Stomach (tissue), 9 donors: ENCODE results near the gene TRIP4. TPM values are rescaled to one million over a fixed set of nuclear protein-coding genes. Genes with fewer than 3 reads are reported as not detected.
"Not testable (repeated sequence)": the region's sequence is repeated elsewhere in the genome, so short reads cannot be mapped to it uniquely, and the experiment has no call there.

ENCODE experiments used
- DNase-seq, 2 donors: peaks; one replicate each; pipeline versions ENCODE4 v3.0.0 to v3.0.0-alpha.2; 2013 to 2019
- H3K27ac ChIP-seq, 5 donors: fragments of 200-600 bp in 4 of 5; sonication (generic) in 4 of 5; one replicate each; pipeline ENCODE4 v1.5.1; 2013 to 2019; ENCODE audit warnings: mild to moderate bottlenecking in 1 of 5, moderate library complexity in 1 of 5
- H3K27me3 ChIP-seq, 3 donors: fragments of 200-600 bp; sonication (generic); one replicate each; pipeline ENCODE4 v1.5.1; 2017 to 2019; ENCODE audit warnings: mixed run types in 1 of 3
- H3K36me3 ChIP-seq, 4 donors: fragments of 200-600 bp; sonication (generic); 1 replicate in 3 of 4; 2 replicates in 1 of 4; pipeline ENCODE4 v1.5.1; 2016 to 2019
- H3K4me1 ChIP-seq, 4 donors: fragments of 200-600 bp; sonication (generic); one replicate each; pipeline ENCODE4 v1.5.1; 2016 to 2019
- H3K4me3 ChIP-seq, 4 donors: fragments of 200-600 bp; sonication (generic) in 3 of 4; one replicate each; pipeline ENCODE4 v1.5.1; 2016 to 2019; ENCODE audit warnings: mild to moderate bottlenecking in 1 of 4
- H3K9me3 ChIP-seq, 4 donors: fragments of 200-600 bp; sonication (generic); one replicate each; pipeline ENCODE4 v1.5.1; 2016 to 2019
- CTCF ChIP-seq, 7 experiments: fragments of 450-650 bp in 4 of 7; fragments of 200-600 bp in 3 of 7; sonication (generic) in 3 of 7; IDR thresholded peaks; one replicate each; pipeline ENCODE4 v1.5.1; 2016 to 2019; ENCODE audit warnings: antibody characterized with exemption in 7 of 7, control low read depth in 2 of 7, mild to moderate bottlenecking in 1 of 7
- EP300 ChIP-seq: sonication (generic); formaldehyde crosslinking; IDR thresholded peaks from one replicate; pipeline ENCODE4 v1.6.1; 2017; ENCODE audit warnings: antibody characterized with exemption
- POLR2A ChIP-seq, 4 donors: fragments of 450-650 bp; IDR thresholded peaks; one replicate each; pipeline ENCODE4 v1.6.1; 2016; ENCODE audit warnings: antibody characterized with exemption in 4 of 4, control low read depth in 2 of 4, mild to moderate bottlenecking in 1 of 4, moderate library complexity in 1 of 4
- POLR2AphosphoS5 ChIP-seq, 3 donors: sonication (generic); formaldehyde crosslinking; IDR thresholded peaks; one replicate each; pipeline ENCODE4 v1.6.1; 2016; ENCODE audit warnings: antibody characterized with exemption in 3 of 3
- WGBS, 5 donors: extraction: QIAGEN DNeasy Blood & Tissue Kit in 3 of 5; methylation state at CpG; one replicate each; pipeline versions ENCODE4 v1.1.5 to v1.1.7; 2013 to 2018; 5-methylcytosine and 5-hydroxymethylcytosine counted together
- intact Hi-C: fragments of 100-400 bp; cut with DNase I; formaldehyde crosslinking; loops from one replicate; pipeline ENCODE4 v1.15.1; 2023; ENCODE audit warnings: low total_unique reads
- polyA plus RNA-seq, 3 donors: library from polyadenylated mRNA; stranded (reverse); fragments of 200-250 nt; gene quantifications; one replicate each; pipeline ENCODE4 v1.2.3, GENCODE V29; 2013
- total RNA-seq, 5 donors: library from RNA; depleted of rRNA; stranded (reverse); fragments of >200 nt; gene quantifications; one replicate each; pipeline versions ENCODE4 v1.1.0 to v1.2.3, GENCODE V29; 2014 to 2016
- donor health status: healthy with polysubstance abuse.
- donor health status: Bipolar disorder and iron deficiency.
- donor health status: healthy.

TRIP4 gene
- total and polyA plus RNA-seq, 8 donors = 1.8 to 59.4 (median 19.1) TPM

- no peaks in the 10 kb centered on the region for H3K27me3 ChIP-seq
- peaks cover 7 to 36% (median 20%) of the 10 kb centered on the region in 4 donors for H3K36me3 ChIP-seq
- H3K4me1 ChIP-seq = peaks cover 0 to 29% (median 7%) of the 10 kb centered on the region in 4 donors
- TF ChIP-seq POLR2A (IDR thresholded peaks at IDR 0.05) = no peak
- TF ChIP-seq EP300 = no peak
- no peak for TF ChIP-seq POLR2AphosphoS5 (IDR thresholded peaks at IDR 0.05)
- 84 to 95% (median 91%) methylated on average over 2 of the region's 2 CpGs for WGBS, 5 donors
- DNase-seq = no peak
- intact Hi-C loops = no loop called here
- H3K4me3 ChIP-seq = no peak overlapping the region
- H3K9me3 ChIP-seq = no peaks in the 10 kb centered on the region
- H3K27ac ChIP-seq = no peak overlapping the region
Measured at GRCh38 chr15:64343841-64344240, 43.8 kb upstream of the TRIP4 start.

GRCh38 chr15:64344651-64345294 is 42.9 kb upstream of the TRIP4 start:
- intact Hi-C loops = no loop called here
- no peak for DNase-seq
- no peak overlapping the region for H3K4me3 ChIP-seq
- no peak for TF ChIP-seq CTCF (IDR thresholded peaks at IDR 0.05)
- H3K9me3 ChIP-seq = no peaks in the 10 kb centered on the region
- no peak overlapping the region for H3K27ac ChIP-seq
- peaks cover 0 to 29% (median 7%) of the 10 kb centered on the region in 4 donors for H3K4me1 ChIP-seq
- no peaks in the 10 kb centered on the region for H3K27me3 ChIP-seq
- H3K36me3 ChIP-seq = peaks cover 7 to 36% (median 20%) of the 10 kb centered on the region in 4 donors

- H3K27me3 ChIP-seq, DNase-seq, intact Hi-C loops, H3K9me3 ChIP-seq, H3K27ac ChIP-seq, H3K4me3 ChIP-seq: not testable (repeated sequence)
- Histone ChIP-seq H3K36me3 (peaks cover 7 to 30% (median 20%) of the 10 kb centered on the region in 4 donors), H3K4me1 (peaks cover 0 to 33% (median 11%) of the 10 kb centered on the region in 4 donors)
- WGBS, 5 donors = 91 to 96% (median 95%) methylated on average over 6 of the region's 6 CpGs
Measured at GRCh38 chr15:64346242-64346641, 41.4 kb upstream of the TRIP4 start.

GRCh38 chr15:64348455-64348854 is 39.2 kb upstream of the TRIP4 start:
- no peak overlapping the region for H3K4me3 ChIP-seq
- intact Hi-C loops = no loop called here
- no peaks in the 10 kb centered on the region for H3K27me3 ChIP-seq
- no peak for DNase-seq
- H3K4me1 ChIP-seq = peaks cover 0 to 37% (median 11%) of the 10 kb centered on the region in 4 donors
- H3K36me3 ChIP-seq = peaks cover 0 to 18% (median 11%) of the 10 kb centered on the region in 4 donors
- no peaks in the 10 kb centered on the region for H3K9me3 ChIP-seq
- H3K27ac ChIP-seq = no peak overlapping the region
- TF ChIP-seq POLR2AphosphoS5 (IDR thresholded peaks at IDR 0.05) (no peak), POLR2A (IDR thresholded peaks at IDR 0.05) (no peak)
- 53 to 80% (median 62%) methylated on average over 1 of the region's 1 CpG for WGBS, 5 donors

GRCh38 chr15:64349375-64349774 is 38.3 kb upstream of the TRIP4 start:
- no peak overlapping the region for H3K4me3 ChIP-seq
- peaks cover 0 to 40% (median 9%) of the 10 kb centered on the region in 4 donors for H3K4me1 ChIP-seq
- H3K27ac ChIP-seq = no peak overlapping the region
- no peaks in the 10 kb centered on the region for H3K9me3 ChIP-seq
- intact Hi-C loops = no loop called here
- 91 to 98% (median 95%) methylated on average over 2 of the region's 2 CpGs for WGBS, 5 donors
- DNase-seq = no peak
- peaks cover 0 to 18% (median 11%) of the 10 kb centered on the region in 4 donors for H3K36me3 ChIP-seq
- H3K27me3 ChIP-seq = no peaks in the 10 kb centered on the region
- TF ChIP-seq POLR2A (IDR thresholded peaks at IDR 0.05) (no peak), CTCF (IDR thresholded peaks at IDR 0.05) (no peak), POLR2AphosphoS5 (IDR thresholded peaks at IDR 0.05) (no peak), EP300 (no peak)

GRCh38 chr15:64351265-64351664 is 36.4 kb upstream of the TRIP4 start:
- no peak for TF ChIP-seq POLR2AphosphoS5 (IDR thresholded peaks at IDR 0.05)
- TF ChIP-seq EP300 = no peak
- no peak for TF ChIP-seq POLR2A (IDR thresholded peaks at IDR 0.05)
- no peak for TF ChIP-seq CTCF (IDR thresholded peaks at IDR 0.05)
- no peak overlapping the region for H3K4me3 ChIP-seq
- no peak for DNase-seq
- H3K9me3 ChIP-seq = no peaks in the 10 kb centered on the region
- peaks cover 0 to 18% (median 11%) of the 10 kb centered on the region in 4 donors for H3K36me3 ChIP-seq
- H3K4me1 ChIP-seq = peaks cover 6 to 37% (median 15%) of the 10 kb centered on the region in 4 donors
- H3K27ac ChIP-seq = no peak overlapping the region
- no peaks in the 10 kb centered on the region for H3K27me3 ChIP-seq
- intact Hi-C loops = loop anchor here (10.0 kb wide), 1 partner anchor 136 kb away; no protein-coding TSS in a partner anchor
- WGBS, 5 donors = 63 to 91% (median 82%) methylated on average over 7 of the region's 7 CpGs
